ENCODE measurements around the gene GSTT2.
"Not testable (repeated sequence)": the region's sequence is repeated elsewhere in the genome, so short reads cannot be mapped to it uniquely, and the experiment has no call there.

- TF ChIP-seq POLR2A, CTCF (IDR thresholded peaks at IDR 0.05): not testable (repeated sequence)
Measured at GRCh38 chr22:23955886-23956285, 24.0 kb upstream of the GSTT2 start.

All from heart left ventricle (tissue), 13 donors.